Ishikawa (cell line): ENCODE data around the gene PRDM2.

Source experiments
- CREB1 ChIP-seq: IDR thresholded peaks from 2 replicates; pipeline ENCODE4 v1.6.1; 2012; ENCODE audit warnings: low read depth
- MAX ChIP-seq: IDR thresholded peaks from 2 replicates; pipeline ENCODE4 v1.6.1; 2012
- NFIC ChIP-seq: IDR thresholded peaks from 2 replicates; pipeline ENCODE4 v1.6.1; 2012
- RAD21 ChIP-seq: IDR thresholded peaks from 2 replicates; pipeline ENCODE4 v1.6.1; 2012; ENCODE audit warnings: low read depth
- REST ChIP-seq: IDR thresholded peaks from 2 replicates; pipeline ENCODE4 v1.6.1; 2012; ENCODE audit warnings: low read depth, mild to moderate bottlenecking

GRCh38 chr1:13823936-13824335 is 123.9 kb downstream of the PRDM2 start:
- TF ChIP-seq CREB1 (no peak), REST (no peak), NFIC (no peak), RAD21 (no peak), MAX (no peak)
